OCI-LY7 (cell line): ENCODE results near the gene RETREG1.

ENCODE experiments used
- EZH2phosphoT487 ChIP-seq: fragments of 200-600 bp; sonication (generic); IDR thresholded peaks from 2 replicates; pipeline ENCODE4 v1.6.1; 2018; ENCODE audit warnings: low read depth, borderline replicate concordance, mild to moderate bottlenecking, mixed run types, antibody characterized with exemption, low read length, moderate library complexity, mixed read lengths
- TF ChIP-seq, protein P1 (sequence below): fragments of 200-600 bp; sonication (generic); conservative IDR thresholded peaks from 2 replicates; pipeline ENCODE4 v1.5.1; 2014; ENCODE audit warnings: mild to moderate bottlenecking, antibody characterized with exemption, low read length, moderate library complexity, mixed read lengths

DNA sequence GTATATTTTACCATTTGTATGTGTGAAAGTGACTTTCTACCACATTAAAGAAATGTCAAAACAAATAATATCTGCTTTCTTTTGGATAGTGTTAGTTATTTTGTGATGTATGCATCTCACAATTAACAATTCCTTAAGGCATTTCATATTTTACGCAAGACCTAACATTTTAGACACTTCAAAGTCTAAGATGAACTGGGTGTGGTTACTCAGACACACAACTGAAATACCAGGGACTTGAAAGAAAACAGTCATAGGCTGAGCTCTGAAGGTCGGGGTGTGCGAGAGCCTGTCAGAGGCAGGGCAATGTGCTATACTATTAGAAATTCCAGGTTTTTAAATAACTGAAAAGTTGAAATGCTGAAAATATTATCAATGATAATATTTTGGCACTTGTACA is 106.7 kb downstream of the RETREG1 start:
- TF ChIP-seq, protein P1, sequence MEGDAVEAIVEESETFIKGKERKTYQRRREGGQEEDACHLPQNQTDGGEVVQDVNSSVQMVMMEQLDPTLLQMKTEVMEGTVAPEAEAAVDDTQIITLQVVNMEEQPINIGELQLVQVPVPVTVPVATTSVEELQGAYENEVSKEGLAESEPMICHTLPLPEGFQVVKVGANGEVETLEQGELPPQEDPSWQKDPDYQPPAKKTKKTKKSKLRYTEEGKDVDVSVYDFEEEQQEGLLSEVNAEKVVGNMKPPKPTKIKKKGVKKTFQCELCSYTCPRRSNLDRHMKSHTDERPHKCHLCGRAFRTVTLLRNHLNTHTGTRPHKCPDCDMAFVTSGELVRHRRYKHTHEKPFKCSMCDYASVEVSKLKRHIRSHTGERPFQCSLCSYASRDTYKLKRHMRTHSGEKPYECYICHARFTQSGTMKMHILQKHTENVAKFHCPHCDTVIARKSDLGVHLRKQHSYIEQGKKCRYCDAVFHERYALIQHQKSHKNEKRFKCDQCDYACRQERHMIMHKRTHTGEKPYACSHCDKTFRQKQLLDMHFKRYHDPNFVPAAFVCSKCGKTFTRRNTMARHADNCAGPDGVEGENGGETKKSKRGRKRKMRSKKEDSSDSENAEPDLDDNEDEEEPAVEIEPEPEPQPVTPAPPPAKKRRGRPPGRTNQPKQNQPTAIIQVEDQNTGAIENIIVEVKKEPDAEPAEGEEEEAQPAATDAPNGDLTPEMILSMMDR, result no peak
- no peak for TF ChIP-seq EZH2phosphoT487
